Measurements from ENCODE around the gene RNF150.

Gene RNF150

DNA sequence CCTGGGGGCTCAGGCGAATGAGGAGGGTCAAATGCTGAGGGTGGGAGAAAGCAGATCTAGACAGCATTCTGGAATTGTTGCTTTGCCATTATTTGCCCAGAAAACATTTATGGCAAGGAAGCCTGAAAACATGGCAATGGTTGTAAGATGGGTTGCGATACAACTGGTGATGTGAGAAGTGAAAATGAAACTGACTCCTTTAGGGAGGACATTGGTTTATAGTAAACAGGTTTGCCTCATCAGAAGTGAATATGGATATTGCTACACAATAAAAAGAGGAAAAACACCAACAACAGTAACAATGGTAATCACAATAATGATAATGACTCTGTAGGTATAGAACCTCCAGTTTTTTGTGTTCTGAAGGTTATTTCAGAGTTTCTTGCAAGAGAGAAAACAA, 270.1 kb downstream of the RNF150 start:
- TF ChIP-seq FOXP2 (optimal IDR thresholded peaks at IDR 0.05; ENCODE audit: borderline replicate concordance, extremely low read depth, extremely low read length, insufficient read depth) (no peak), TAF1 (IDR thresholded peaks at IDR 0.05; ENCODE audit: borderline replicate concordance, insufficient read depth, low read length) (no peak), SIN3A (IDR thresholded peaks at IDR 0.05; ENCODE audit: borderline replicate concordance, insufficient read depth, low read length) (no peak), POLR2AphosphoS5 (IDR thresholded peaks at IDR 0.05; ENCODE audit: low read depth, low read length) (no peak)
- TF ChIP-seq, protein P1, sequence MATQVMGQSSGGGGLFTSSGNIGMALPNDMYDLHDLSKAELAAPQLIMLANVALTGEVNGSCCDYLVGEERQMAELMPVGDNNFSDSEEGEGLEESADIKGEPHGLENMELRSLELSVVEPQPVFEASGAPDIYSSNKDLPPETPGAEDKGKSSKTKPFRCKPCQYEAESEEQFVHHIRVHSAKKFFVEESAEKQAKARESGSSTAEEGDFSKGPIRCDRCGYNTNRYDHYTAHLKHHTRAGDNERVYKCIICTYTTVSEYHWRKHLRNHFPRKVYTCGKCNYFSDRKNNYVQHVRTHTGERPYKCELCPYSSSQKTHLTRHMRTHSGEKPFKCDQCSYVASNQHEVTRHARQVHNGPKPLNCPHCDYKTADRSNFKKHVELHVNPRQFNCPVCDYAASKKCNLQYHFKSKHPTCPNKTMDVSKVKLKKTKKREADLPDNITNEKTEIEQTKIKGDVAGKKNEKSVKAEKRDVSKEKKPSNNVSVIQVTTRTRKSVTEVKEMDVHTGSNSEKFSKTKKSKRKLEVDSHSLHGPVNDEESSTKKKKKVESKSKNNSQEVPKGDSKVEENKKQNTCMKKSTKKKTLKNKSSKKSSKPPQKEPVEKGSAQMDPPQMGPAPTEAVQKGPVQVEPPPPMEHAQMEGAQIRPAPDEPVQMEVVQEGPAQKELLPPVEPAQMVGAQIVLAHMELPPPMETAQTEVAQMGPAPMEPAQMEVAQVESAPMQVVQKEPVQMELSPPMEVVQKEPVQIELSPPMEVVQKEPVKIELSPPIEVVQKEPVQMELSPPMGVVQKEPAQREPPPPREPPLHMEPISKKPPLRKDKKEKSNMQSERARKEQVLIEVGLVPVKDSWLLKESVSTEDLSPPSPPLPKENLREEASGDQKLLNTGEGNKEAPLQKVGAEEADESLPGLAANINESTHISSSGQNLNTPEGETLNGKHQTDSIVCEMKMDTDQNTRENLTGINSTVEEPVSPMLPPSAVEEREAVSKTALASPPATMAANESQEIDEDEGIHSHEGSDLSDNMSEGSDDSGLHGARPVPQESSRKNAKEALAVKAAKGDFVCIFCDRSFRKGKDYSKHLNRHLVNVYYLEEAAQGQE (IDR thresholded peaks at IDR 0.05; ENCODE audit: insufficient read depth in 1 of 2, low read depth in 2 of 2, low read length in 2 of 2): no peak

DNA sequence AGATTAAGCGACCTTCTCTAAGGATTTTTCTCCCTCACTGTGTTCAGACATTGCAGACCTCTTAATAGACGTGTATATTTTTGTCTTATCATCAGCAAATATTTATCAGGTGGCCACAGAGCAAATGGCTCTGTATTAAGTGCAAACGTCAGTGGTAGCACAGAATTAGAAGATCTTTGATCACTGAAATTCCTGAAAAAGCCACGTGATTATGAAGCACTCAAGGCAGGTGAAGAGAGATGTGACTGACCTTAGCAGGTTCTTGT, 271.2 kb downstream of the RNF150 start:
- TF ChIP-seq, protein P1 (IDR thresholded peaks at IDR 0.05; ENCODE audit: insufficient read depth in 1 of 2, low read depth in 2 of 2, low read length in 2 of 2): no peak
- TF ChIP-seq TAF1 (IDR thresholded peaks at IDR 0.05; ENCODE audit: borderline replicate concordance, insufficient read depth, low read length) (no peak), SIN3A (IDR thresholded peaks at IDR 0.05; ENCODE audit: borderline replicate concordance, insufficient read depth, low read length) (no peak), FOXP2 (optimal IDR thresholded peaks at IDR 0.05; ENCODE audit: borderline replicate concordance, extremely low read depth, extremely low read length, insufficient read depth) (no peak), POLR2AphosphoS5 (IDR thresholded peaks at IDR 0.05; ENCODE audit: low read depth, low read length) (no peak)

DNA sequence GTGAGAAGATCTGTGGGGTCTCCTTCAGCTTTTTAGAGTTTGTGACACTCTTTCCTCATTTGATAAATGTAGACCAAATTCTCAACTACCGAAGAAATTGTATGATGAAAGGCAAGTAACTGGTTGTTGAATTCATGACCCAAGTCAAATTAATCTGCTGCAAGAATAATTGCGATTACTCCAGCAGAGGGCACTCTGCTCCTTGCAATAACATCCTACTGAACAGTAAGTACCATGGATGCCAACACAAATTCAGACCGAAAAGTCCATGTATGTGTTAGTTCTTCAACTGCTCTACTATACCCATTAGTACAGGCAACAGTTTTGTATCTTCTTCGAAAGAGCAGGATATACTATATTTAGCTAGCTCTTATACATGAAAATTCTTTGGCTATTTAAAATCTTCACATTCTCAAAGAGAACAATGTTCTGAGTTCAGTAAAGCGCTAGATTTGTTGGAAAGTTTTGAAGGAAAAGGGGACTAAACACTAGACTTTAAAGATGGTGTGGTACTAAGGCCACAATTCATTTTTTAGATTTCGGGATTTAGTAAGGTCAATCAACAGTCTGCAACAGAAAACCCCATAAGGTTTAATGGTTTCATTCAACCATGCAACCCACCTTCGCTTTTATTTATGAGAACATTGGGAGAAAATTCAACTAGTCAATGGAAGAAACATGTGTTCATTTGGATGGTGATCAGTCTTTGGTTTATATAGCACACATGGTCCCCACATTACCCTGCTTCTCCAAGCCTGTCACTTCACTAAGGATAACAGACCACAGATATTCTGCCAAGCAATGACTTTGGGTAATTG, 271.7 kb downstream of the RNF150 start:
- TF ChIP-seq FOXP2 (optimal IDR thresholded peaks at IDR 0.05; ENCODE audit: borderline replicate concordance, extremely low read depth, extremely low read length, insufficient read depth): no peak
- TF ChIP-seq, protein P1 (IDR thresholded peaks at IDR 0.05; ENCODE audit: insufficient read depth in 1 of 2, low read depth in 2 of 2, low read length in 2 of 2): no peak
- TF ChIP-seq SIN3A (IDR thresholded peaks at IDR 0.05; ENCODE audit: borderline replicate concordance, insufficient read depth, low read length): no peak

DNA sequence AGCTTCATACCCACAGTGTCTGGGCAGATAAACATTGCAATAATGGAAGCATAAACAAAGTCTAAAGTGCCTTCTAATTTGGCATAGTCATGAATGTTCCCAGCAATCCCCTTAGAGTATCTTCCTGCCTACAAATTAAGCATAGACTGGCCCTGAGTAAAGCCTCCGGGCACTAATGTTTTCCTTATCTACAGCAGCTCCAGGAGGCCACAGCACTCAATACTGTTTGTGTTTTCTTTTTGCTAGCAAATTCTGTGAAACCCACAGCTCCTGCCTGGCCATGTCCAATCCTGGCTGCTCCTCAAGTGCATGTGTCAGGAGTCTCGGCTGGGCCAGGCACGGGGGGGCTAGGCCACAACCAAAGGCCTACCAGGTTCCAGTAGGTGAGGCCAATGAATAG, 274.4 kb downstream of the RNF150 start:
- TF ChIP-seq SIN3A (IDR thresholded peaks at IDR 0.05; ENCODE audit: borderline replicate concordance, insufficient read depth, low read length) (no peak), POLR2AphosphoS5 (IDR thresholded peaks at IDR 0.05; ENCODE audit: low read depth, low read length) (no peak), FOXP2 (optimal IDR thresholded peaks at IDR 0.05; ENCODE audit: borderline replicate concordance, extremely low read depth, extremely low read length, insufficient read depth) (no peak), TAF1 (IDR thresholded peaks at IDR 0.05; ENCODE audit: borderline replicate concordance, insufficient read depth, low read length) (no peak)
- TF ChIP-seq, protein P1 (IDR thresholded peaks at IDR 0.05; ENCODE audit: insufficient read depth in 1 of 2, low read depth in 2 of 2, low read length in 2 of 2): no peak

DNA sequence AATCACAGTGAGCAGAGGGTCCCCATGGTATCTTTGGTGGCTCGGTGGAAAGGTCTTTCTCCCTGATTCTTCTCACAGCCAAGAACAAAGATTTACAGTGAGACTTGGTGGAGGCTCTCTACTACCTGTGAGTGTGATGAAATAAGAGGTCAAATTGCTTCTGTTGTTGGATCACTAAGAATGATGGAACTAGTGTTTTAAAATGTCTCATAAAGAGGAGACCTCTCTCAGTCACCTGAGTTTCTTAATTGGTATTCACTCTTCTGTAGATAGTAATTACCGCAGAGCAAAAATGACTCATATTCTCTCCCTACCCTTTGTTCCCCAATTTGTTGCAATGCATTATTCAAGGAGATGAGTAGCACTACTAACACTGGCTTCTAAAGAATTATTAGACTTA, 276.2 kb downstream of the RNF150 start:
- TF ChIP-seq, protein P1 (IDR thresholded peaks at IDR 0.05; ENCODE audit: insufficient read depth in 1 of 2, low read depth in 2 of 2, low read length in 2 of 2): no peak
- no peak for TF ChIP-seq POLR2AphosphoS5 (IDR thresholded peaks at IDR 0.05; ENCODE audit: low read depth, low read length)
- TF ChIP-seq FOXP2 (optimal IDR thresholded peaks at IDR 0.05; ENCODE audit: borderline replicate concordance, extremely low read depth, extremely low read length, insufficient read depth): no peak
- TF ChIP-seq SIN3A (IDR thresholded peaks at IDR 0.05; ENCODE audit: borderline replicate concordance, insufficient read depth, low read length): no peak
- no peak for TF ChIP-seq TAF1 (IDR thresholded peaks at IDR 0.05; ENCODE audit: borderline replicate concordance, insufficient read depth, low read length)
